Measurements from ENCODE around the gene SPATA31C1. TPM values are rescaled to one million over a fixed set of nuclear protein-coding genes. Genes with fewer than 3 reads are reported as not detected.

The SPATA31C1 gene
- total RNA-seq, 6 experiments from 2014 or later: not detected

DNA sequence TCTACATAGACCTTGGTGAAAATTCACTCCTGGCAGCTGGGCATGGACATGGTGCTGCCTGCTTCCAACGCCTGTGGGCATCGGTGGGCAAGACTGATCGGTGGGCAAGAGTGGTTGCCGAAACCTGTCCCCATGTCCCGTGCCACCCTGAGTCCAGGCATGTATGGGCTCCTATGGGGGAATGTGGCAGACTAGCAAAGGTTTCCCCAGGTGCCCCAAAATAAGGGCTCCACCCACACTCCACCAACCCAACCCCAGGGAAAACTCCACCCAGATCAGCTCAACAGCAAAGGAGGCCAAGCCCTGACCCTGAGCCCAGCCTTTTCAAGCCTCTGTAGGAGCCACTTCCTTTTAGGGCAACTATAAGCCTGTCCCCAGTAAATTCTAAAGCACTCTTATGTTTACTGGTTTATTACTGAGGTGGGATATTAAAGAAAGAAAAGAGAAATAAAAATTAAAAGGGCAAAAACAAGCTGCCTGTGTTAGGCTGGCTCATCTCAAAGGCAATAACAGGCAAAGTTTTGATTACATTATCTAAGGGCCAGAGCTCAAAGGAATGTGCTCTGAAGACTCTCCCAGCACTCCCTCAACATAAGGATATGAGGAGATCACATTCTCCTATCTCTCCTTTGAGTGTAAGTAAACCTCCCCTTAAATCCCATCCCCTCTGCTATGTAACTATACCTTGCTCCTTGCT lies 44.0 kb upstream of the SPATA31C1 start:
- Mint-ChIP-seq H3K4me1 (ENCODE audit: low read depth) (peaks cover 37% of the 10 kb centered on the region), H3K36me3 (ENCODE audit: low read depth) (peaks cover 19% of the 10 kb centered on the region), H3K27ac (no peak overlapping the region), H3K4me3 (no peak overlapping the region), H3K27me3 (ENCODE audit: insufficient read depth) (peaks cover 5% of the 10 kb centered on the region), H3K9me3 (peaks cover 11% of the 10 kb centered on the region)
- DNase-seq: no peak
- TF ChIP-seq, protein P1, sequence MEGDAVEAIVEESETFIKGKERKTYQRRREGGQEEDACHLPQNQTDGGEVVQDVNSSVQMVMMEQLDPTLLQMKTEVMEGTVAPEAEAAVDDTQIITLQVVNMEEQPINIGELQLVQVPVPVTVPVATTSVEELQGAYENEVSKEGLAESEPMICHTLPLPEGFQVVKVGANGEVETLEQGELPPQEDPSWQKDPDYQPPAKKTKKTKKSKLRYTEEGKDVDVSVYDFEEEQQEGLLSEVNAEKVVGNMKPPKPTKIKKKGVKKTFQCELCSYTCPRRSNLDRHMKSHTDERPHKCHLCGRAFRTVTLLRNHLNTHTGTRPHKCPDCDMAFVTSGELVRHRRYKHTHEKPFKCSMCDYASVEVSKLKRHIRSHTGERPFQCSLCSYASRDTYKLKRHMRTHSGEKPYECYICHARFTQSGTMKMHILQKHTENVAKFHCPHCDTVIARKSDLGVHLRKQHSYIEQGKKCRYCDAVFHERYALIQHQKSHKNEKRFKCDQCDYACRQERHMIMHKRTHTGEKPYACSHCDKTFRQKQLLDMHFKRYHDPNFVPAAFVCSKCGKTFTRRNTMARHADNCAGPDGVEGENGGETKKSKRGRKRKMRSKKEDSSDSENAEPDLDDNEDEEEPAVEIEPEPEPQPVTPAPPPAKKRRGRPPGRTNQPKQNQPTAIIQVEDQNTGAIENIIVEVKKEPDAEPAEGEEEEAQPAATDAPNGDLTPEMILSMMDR (IDR thresholded peaks at IDR 0.05): no peak

DNA sequence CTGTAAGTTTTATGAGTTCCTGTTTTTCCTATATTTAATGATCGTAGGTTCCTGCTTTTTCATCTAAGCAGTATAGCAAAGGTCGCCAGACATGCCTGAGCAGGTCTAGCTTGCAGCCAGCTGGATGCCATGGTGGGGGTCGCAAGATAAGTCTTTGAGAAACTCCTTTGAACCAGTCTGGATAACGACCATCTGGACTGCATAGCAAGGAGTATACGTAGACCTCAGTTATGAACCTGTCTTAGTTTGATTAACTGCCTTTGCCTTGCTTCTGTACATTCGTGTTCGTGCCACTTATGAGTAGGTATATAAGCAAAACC lies 43.5 kb upstream of the SPATA31C1 start:
- H3K9me3 Mint-ChIP-seq: peaks cover 13% of the 10 kb centered on the region
- no peak overlapping the region for H3K4me3 Mint-ChIP-seq
- no peak for DNase-seq
- H3K4me1 Mint-ChIP-seq (ENCODE audit: low read depth): peaks cover 42% of the 10 kb centered on the region
- peaks cover 3% of the 10 kb centered on the region; the same call in 1 of the 2 replicates for H3K27me3 Mint-ChIP-seq (ENCODE audit: insufficient read depth)
- peaks cover 21% of the 10 kb centered on the region for H3K36me3 Mint-ChIP-seq (ENCODE audit: low read depth)
- H3K27ac Mint-ChIP-seq: no peak overlapping the region
- TF ChIP-seq, protein P1 (IDR thresholded peaks at IDR 0.05): no peak

DNA sequence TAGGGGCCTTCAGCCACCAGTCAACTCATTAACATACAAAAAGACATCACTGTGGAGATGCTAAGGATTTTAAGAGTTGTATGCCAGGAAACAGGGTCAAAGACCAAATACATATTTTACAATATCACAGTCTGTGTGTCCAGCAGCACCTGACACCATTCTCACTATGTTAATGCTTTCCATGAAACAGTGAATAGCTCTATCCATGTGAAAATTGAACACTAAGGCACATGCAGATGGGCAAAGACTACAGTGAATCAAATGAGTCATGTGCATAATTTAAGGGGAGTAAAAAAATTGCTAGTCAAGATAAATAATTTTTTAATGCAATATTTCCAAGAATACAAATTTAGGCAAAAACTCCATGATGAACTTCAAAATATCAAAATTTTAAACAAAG lies 42.7 kb upstream of the SPATA31C1 start:
- H3K36me3 Mint-ChIP-seq (ENCODE audit: low read depth): peaks cover 15% of the 10 kb centered on the region
- H3K9me3 Mint-ChIP-seq: peaks cover 13% of the 10 kb centered on the region
- no peak for DNase-seq
- peaks cover 43% of the 10 kb centered on the region for H3K4me1 Mint-ChIP-seq (ENCODE audit: low read depth)
- peaks cover 3% of the 10 kb centered on the region; the same call in 1 of the 2 replicates for H3K27me3 Mint-ChIP-seq (ENCODE audit: insufficient read depth)
- H3K4me3 Mint-ChIP-seq: no peak overlapping the region
- TF ChIP-seq, protein P1 (IDR thresholded peaks at IDR 0.05): no peak
- H3K27ac Mint-ChIP-seq: no peak overlapping the region

DNA sequence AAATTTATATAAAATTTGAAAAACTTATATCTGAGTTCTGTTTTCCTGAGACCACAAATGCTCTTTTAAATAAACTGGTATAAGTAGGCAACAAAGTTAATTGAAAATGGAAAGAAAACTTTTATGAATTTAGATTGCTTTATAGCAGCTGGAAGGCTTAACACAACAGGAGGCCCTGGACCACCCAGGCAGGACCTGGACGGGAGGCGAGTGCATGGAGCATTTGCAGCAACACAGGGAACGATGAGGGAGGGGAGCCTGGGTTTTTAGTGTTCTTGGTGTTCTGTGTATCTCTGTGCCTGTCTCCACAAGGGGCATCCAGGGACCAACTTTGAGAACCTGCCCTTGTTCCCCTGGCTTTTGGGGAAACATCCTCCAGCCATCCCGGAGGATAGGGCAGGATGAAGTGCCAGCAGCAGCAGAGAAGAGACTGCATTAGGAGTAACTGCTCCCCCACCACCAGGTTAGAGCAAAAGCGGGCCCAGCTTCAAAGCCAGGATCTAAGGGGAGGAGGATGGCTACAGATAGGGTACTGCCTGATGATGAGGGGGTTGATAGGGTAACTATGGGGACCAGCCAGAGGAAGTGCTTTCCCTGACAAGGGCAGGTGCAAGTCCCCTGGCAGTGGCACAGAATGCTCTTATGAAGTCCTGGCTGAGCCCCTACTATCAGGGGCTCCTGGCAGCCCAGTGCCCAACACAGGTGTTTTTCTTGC lies 41.8 kb upstream of the SPATA31C1 start:
- TF ChIP-seq, protein P1 (IDR thresholded peaks at IDR 0.05): no peak
- H3K27me3 Mint-ChIP-seq (ENCODE audit: insufficient read depth): peaks cover 3% of the 10 kb centered on the region; the same call in 1 of the 2 replicates
- no peak for DNase-seq
- H3K4me1 Mint-ChIP-seq (ENCODE audit: low read depth): peaks cover 43% of the 10 kb centered on the region
- H3K27ac Mint-ChIP-seq: no peak overlapping the region
- peaks cover 15% of the 10 kb centered on the region for H3K36me3 Mint-ChIP-seq (ENCODE audit: low read depth)
- no peak overlapping the region for H3K4me3 Mint-ChIP-seq
- H3K9me3 Mint-ChIP-seq: peaks cover 13% of the 10 kb centered on the region

DNA sequence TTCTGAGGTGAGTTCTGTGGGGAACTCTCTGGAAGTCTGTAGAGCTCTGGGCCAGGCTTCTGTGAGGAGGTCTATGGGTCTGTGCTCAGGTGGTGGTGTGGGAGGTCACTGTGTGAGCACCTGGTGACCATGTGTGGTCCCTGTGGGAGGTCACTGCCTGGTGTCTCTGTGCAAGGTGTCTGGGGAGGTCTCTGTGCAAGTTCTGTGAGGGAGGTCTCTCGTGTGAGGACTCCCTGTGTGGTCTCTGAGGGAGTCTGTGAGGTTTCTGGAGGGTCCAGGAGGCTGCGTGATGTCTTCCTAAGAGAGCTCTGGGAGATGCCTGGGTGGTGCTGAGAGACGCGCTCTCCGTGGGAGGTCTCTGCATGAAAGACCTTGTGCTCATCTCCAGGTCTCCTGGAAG lies 41.1 kb upstream of the SPATA31C1 start:
- peaks cover 15% of the 10 kb centered on the region for H3K36me3 Mint-ChIP-seq (ENCODE audit: low read depth)
- H3K27me3 Mint-ChIP-seq (ENCODE audit: insufficient read depth): peaks cover 3% of the 10 kb centered on the region; the same call in 1 of the 2 replicates
- peaks cover 13% of the 10 kb centered on the region for H3K9me3 Mint-ChIP-seq
- H3K4me3 Mint-ChIP-seq: no peak overlapping the region
- peaks cover 43% of the 10 kb centered on the region for H3K4me1 Mint-ChIP-seq (ENCODE audit: low read depth)
- H3K27ac Mint-ChIP-seq: peak overlapping the region; percentile 49; the same call in 1 of the 2 replicates
- TF ChIP-seq, protein P1 (IDR thresholded peaks at IDR 0.05): no peak
- DNase-seq: no peak

Measured in HFFc6 (cell line).